Measurements from ENCODE around the gene CLRN1. TPM values are rescaled to one million over a fixed set of nuclear protein-coding genes. Genes with fewer than 3 reads are reported as not detected.

Gene CLRN1
- total RNA-seq, 1 experiment from 2014 or later = not detected

DNA sequence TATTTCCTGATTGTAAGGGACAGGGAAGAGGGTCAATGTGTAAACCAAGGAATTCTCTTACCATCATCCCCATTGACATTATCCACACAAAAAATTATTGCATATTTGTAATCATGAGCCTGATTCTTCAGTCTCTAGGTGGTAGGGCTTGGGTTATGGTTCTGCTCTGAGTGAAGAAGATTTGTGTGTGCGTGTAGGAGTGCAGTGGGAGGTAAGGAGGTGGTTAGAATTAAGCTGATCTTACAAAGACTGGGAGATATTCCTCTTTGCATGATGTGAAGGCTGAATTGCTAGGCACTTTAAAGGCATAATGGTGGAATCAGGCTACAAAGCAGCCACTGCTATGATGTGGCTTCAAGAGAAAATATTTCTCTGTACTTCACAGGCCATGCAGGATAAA is 44.3 kb downstream of the CLRN1 start:
- Histone ChIP-seq H2AFZ (no peak overlapping the region), H3K4me2 (no peak overlapping the region), H3K79me2 (ENCODE audit: low read depth) (no peaks in the 10 kb centered on the region), H3F3A (ENCODE audit: insufficient read depth, low read depth) (no peaks in the 10 kb centered on the region), H4K20me1 (ENCODE audit: insufficient read depth) (no peaks in the 10 kb centered on the region), H3K27me3 (ENCODE audit: insufficient read depth, low read depth) (peaks cover 2% of the 10 kb centered on the region; the same call in 1 of the 2 replicates), H3K36me3 (ENCODE audit: low read depth) (no peaks in the 10 kb centered on the region), H3K27ac (no peak overlapping the region), H3K4me3 (no peak overlapping the region), H3K4me1 (replicated peaks; ENCODE audit: insufficient read depth) (no peaks in the 10 kb centered on the region), H3K9me2 (ENCODE audit: insufficient read depth) (no peaks in the 10 kb centered on the region), H3K9me3 (ENCODE audit: insufficient read depth, low read depth) (no peaks in the 10 kb centered on the region)
- TF ChIP-seq EZH2 (IDR thresholded peaks at IDR 0.05; ENCODE audit: low read depth) = no peak
- TF ChIP-seq, protein P1, sequence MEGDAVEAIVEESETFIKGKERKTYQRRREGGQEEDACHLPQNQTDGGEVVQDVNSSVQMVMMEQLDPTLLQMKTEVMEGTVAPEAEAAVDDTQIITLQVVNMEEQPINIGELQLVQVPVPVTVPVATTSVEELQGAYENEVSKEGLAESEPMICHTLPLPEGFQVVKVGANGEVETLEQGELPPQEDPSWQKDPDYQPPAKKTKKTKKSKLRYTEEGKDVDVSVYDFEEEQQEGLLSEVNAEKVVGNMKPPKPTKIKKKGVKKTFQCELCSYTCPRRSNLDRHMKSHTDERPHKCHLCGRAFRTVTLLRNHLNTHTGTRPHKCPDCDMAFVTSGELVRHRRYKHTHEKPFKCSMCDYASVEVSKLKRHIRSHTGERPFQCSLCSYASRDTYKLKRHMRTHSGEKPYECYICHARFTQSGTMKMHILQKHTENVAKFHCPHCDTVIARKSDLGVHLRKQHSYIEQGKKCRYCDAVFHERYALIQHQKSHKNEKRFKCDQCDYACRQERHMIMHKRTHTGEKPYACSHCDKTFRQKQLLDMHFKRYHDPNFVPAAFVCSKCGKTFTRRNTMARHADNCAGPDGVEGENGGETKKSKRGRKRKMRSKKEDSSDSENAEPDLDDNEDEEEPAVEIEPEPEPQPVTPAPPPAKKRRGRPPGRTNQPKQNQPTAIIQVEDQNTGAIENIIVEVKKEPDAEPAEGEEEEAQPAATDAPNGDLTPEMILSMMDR (conservative IDR thresholded peaks at IDR 0.05) = no peak
- POLR2A ChIA-PET (ENCODE audit: unreplicated experiment) = no interaction called here
- DNase-seq = no peak
- intact Hi-C loops (cut with micrococcal nuclease; ENCODE audit: unreplicated experiment) = no loop called here
- BruUV-seq (replicated peaks) = no TSS peak
- CTCF ChIA-PET = no interaction called here

DNA sequence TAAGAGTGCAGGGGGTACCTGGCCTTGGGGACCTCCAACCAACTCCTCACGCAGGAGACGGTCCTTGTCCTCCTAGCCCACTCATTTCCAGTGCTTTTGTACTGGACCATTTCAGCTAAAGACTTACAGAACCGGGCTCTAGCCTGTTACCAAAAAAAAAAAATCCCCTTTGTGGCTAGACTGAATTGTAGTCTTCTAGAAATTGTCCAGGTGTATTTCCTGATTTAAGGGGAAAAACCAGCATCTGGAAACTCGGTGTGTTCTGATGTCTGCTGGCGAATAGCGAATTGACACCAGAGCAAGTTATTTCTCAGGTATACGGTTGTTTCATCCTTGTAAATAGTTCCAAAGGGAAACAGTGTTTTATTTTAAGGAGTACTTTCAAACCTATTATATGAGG is 46.2 kb downstream of the CLRN1 start:
- Histone ChIP-seq H3K79me2 (ENCODE audit: low read depth) (no peaks in the 10 kb centered on the region), H4K20me1 (ENCODE audit: insufficient read depth) (no peaks in the 10 kb centered on the region), H3K27ac (no peak overlapping the region), H3K27me3 (ENCODE audit: insufficient read depth, low read depth) (peaks cover 4% of the 10 kb centered on the region; the same call in 1 of the 2 replicates), H3K4me3 (no peak overlapping the region), H3K4me1 (replicated peaks; ENCODE audit: insufficient read depth) (no peaks in the 10 kb centered on the region), H3K36me3 (ENCODE audit: low read depth) (no peaks in the 10 kb centered on the region), H2AFZ (no peak overlapping the region), H3K4me2 (no peak overlapping the region), H3F3A (ENCODE audit: insufficient read depth, low read depth) (no peaks in the 10 kb centered on the region), H3K9me2 (ENCODE audit: insufficient read depth) (no peaks in the 10 kb centered on the region), H3K9me3 (ENCODE audit: insufficient read depth, low read depth) (no peaks in the 10 kb centered on the region)
- intact Hi-C loops (cut with micrococcal nuclease; ENCODE audit: unreplicated experiment) = no loop called here
- BruUV-seq (replicated peaks) = no TSS peak
- DNase-seq = no peak
- CTCF ChIA-PET = interaction anchor here (0.6 to 1.2 kb wide), 3 partner anchors 216 to 312 kb away, joined by 4 to 9 read pairs (median 5); no protein-coding TSS in a partner anchor
- POLR2A ChIA-PET (ENCODE audit: unreplicated experiment) = no interaction called here
- TF ChIP-seq EZH2 (IDR thresholded peaks at IDR 0.05; ENCODE audit: low read depth) = no peak
- TF ChIP-seq, protein P1 (conservative IDR thresholded peaks at IDR 0.05) = no peak

DNA sequence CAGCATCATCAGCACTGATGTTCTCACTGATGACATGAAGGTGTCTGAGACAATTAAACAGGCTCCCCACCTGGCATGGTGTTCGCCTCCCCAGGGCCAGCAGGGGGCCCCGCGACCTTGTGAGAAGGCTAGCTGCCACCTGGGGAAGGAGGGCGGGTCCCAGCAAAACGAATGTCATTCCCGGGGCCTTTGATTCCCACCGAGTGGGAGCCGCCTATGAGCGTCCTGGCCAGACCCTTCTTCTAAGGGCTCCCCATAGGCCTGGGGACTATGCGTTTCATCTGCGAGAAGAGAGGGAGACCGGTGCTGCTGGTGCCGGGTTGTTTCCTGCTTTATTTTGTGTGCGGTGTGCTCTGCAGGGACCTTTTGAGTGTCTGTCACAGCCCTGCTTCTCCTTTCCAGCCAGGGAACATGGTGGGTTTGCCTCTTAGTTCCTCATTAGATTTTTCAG is 46.8 kb downstream of the CLRN1 start:
- no TSS peak for BruUV-seq (replicated peaks)
- peak overlapping the region; percentile 49 for H3K4me2 ChIP-seq
- CTCF ChIA-PET = interaction anchor here (0.6 to 1.2 kb wide), 4 partner anchors 217 to 343 kb away, joined by 4 to 9 read pairs (median 6); no protein-coding TSS in a partner anchor

More for the DNA sequence above, 46.8 kb downstream of the CLRN1 start:
- POLR2A ChIA-PET (ENCODE audit: unreplicated experiment) = no interaction called here
- intact Hi-C loops (cut with micrococcal nuclease; ENCODE audit: unreplicated experiment) = loop anchor here (1.0 kb wide), 3 partner anchors 161 to 358 kb away; no protein-coding TSS in a partner anchor
- Histone ChIP-seq H2AFZ (no peak overlapping the region; the same call in 1 of the 2 replicates), H3F3A (ENCODE audit: insufficient read depth, low read depth) (no peaks in the 10 kb centered on the region), H3K36me3 (ENCODE audit: low read depth) (no peaks in the 10 kb centered on the region), H3K4me1 (replicated peaks; ENCODE audit: insufficient read depth) (no peaks in the 10 kb centered on the region), H4K20me1 (ENCODE audit: insufficient read depth) (no peaks in the 10 kb centered on the region), H3K9me2 (ENCODE audit: insufficient read depth) (no peaks in the 10 kb centered on the region), H3K4me3 (no peak overlapping the region), H3K79me2 (ENCODE audit: low read depth) (no peaks in the 10 kb centered on the region), H3K9me3 (ENCODE audit: insufficient read depth, low read depth) (no peaks in the 10 kb centered on the region), H3K27ac (no peak overlapping the region), H3K27me3 (ENCODE audit: insufficient read depth, low read depth) (peaks cover 4% of the 10 kb centered on the region; the same call in 1 of the 2 replicates)
- TF ChIP-seq, protein P1 (conservative IDR thresholded peaks at IDR 0.05) = peak; percentile 92
- TF ChIP-seq EZH2 (IDR thresholded peaks at IDR 0.05; ENCODE audit: low read depth) = no peak
- DNase-seq = peak in 1 of 2 experiments; percentile 77

Measured in PC-9 (cell line).